Fibroblast of mammary gland (primary cell): Measurements from ENCODE around the gene ATP13A2.
A peak's percentile ranks its signal among the peaks of the same experiment; 100 is the strongest.

Experiments used
- DNase-seq: peaks from one replicate; pipeline ENCODE4 v3.0.0-alpha.2; 2010; ENCODE audit warnings: low read depth
- H3K4me3 ChIP-seq: 2 replicates; pipeline ENCODE4 v1.5.1; 2011; ENCODE audit warnings: low read depth, mild to moderate bottlenecking, low read length, moderate library complexity; ENCODE audit not compliant: control insufficient read depth
- TF ChIP-seq, protein P1 (sequence below): conservative IDR thresholded peaks from 2 replicates; pipeline ENCODE4 v1.5.1; 2011; ENCODE audit warnings: low read depth, low read length, inconsistent platforms; ENCODE audit not compliant: control insufficient read depth, insufficient read depth

Gene ATP13A2, protein sequence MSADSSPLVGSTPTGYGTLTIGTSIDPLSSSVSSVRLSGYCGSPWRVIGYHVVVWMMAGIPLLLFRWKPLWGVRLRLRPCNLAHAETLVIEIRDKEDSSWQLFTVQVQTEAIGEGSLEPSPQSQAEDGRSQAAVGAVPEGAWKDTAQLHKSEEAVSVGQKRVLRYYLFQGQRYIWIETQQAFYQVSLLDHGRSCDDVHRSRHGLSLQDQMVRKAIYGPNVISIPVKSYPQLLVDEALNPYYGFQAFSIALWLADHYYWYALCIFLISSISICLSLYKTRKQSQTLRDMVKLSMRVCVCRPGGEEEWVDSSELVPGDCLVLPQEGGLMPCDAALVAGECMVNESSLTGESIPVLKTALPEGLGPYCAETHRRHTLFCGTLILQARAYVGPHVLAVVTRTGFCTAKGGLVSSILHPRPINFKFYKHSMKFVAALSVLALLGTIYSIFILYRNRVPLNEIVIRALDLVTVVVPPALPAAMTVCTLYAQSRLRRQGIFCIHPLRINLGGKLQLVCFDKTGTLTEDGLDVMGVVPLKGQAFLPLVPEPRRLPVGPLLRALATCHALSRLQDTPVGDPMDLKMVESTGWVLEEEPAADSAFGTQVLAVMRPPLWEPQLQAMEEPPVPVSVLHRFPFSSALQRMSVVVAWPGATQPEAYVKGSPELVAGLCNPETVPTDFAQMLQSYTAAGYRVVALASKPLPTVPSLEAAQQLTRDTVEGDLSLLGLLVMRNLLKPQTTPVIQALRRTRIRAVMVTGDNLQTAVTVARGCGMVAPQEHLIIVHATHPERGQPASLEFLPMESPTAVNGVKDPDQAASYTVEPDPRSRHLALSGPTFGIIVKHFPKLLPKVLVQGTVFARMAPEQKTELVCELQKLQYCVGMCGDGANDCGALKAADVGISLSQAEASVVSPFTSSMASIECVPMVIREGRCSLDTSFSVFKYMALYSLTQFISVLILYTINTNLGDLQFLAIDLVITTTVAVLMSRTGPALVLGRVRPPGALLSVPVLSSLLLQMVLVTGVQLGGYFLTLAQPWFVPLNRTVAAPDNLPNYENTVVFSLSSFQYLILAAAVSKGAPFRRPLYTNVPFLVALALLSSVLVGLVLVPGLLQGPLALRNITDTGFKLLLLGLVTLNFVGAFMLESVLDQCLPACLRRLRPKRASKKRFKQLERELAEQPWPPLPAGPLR

DNA sequence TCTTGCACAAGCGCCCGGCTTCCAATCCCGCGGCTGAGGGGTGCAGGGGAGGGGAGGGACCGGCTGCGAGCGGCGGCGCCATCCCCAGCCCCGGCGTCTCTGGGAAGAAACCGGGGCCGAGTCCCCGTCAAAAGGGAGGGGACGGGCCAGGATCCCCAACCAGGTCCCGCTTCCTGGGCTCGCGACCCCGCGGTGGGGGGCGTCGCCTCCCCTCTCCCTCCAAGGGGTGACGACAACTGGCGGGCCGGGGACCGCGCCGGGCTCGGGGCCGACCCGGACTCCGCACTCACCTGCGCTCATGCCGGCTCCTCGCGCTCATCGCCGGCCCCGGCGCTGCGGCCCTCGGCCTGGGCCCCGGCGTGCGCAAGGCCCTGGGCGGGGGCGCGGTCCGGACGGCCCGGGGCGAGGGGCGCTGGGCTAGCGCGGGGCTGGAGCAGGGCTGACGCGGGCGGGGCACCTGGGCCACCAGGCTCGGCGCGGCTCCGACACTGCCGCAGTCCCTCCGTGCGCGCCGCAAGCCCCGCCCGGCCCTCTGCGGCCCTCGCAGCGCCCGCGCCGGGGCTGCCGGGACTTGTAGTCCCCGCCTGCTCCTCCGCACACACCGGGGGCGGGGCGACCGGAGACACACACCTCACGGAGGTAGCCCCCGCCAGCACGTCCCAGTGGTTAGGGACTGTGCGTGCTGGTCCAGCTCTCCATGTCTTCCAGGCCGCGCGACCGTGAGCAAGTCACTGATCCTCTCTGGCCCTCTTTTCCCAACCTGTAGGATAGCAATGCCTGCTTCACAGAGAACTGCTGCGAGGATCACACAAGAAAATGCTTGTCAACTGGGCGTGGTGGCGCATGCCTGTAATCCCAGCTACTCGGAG lies at the start of gene ATP13A2:
Gene ATP13A2, minus strand, starts transcription at position 490 of the 869 bp plus-strand sequence. Its CDS starts 190 bp downstream, at position 300.
- TF ChIP-seq, protein P1, sequence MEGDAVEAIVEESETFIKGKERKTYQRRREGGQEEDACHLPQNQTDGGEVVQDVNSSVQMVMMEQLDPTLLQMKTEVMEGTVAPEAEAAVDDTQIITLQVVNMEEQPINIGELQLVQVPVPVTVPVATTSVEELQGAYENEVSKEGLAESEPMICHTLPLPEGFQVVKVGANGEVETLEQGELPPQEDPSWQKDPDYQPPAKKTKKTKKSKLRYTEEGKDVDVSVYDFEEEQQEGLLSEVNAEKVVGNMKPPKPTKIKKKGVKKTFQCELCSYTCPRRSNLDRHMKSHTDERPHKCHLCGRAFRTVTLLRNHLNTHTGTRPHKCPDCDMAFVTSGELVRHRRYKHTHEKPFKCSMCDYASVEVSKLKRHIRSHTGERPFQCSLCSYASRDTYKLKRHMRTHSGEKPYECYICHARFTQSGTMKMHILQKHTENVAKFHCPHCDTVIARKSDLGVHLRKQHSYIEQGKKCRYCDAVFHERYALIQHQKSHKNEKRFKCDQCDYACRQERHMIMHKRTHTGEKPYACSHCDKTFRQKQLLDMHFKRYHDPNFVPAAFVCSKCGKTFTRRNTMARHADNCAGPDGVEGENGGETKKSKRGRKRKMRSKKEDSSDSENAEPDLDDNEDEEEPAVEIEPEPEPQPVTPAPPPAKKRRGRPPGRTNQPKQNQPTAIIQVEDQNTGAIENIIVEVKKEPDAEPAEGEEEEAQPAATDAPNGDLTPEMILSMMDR = no peak
- peak; percentile 44 for DNase-seq
- H3K4me3 ChIP-seq = peak within 1 kb of the TSS; percentile 60

DNA sequence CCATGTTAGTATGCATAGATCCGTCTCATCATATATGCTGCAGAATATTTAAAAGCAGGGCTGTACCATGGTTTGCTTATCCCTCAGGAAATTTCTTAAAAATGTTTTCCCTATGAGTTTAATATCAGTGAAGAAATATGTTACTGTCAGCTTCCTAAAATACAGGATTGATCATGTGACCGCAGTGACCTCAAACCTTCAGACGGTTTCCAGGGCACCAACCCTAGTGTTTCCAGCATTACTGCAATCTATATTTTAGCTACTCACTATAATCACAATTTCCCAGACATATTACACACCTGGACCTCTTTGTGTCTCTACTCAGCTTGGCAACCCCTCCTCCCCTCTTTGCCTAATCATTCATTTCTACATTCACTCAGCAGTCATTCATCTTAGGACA lies 49.8 kb upstream of the ATP13A2 start:
- TF ChIP-seq, protein P1 = no peak
- no peak for DNase-seq
- no peak overlapping the region for H3K4me3 ChIP-seq

DNA sequence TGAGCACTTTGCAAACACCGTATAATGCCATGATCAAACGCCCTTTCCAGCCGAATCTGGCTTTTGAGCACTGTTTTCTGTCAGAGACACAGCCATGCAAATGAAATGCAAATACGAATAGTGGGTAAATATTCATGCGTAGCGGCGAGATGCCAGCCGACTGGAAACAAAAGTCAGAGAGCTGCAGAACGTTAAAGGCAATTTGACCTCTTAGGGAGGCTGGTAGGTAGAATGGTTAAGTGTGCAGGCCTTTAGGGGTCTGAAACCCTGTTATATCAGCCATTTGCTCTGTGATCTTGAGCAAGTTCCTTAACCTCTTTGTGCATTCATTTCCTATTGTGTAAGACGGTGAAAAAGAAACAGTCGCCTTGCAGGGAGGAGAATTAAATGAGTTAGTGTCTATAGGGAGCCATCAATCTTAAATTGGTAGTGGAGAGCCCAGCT lies 48.6 kb upstream of the ATP13A2 start:
- peak; percentile 47 for DNase-seq
- TF ChIP-seq, protein P1 = no peak
- H3K4me3 ChIP-seq = no peak overlapping the region

DNA sequence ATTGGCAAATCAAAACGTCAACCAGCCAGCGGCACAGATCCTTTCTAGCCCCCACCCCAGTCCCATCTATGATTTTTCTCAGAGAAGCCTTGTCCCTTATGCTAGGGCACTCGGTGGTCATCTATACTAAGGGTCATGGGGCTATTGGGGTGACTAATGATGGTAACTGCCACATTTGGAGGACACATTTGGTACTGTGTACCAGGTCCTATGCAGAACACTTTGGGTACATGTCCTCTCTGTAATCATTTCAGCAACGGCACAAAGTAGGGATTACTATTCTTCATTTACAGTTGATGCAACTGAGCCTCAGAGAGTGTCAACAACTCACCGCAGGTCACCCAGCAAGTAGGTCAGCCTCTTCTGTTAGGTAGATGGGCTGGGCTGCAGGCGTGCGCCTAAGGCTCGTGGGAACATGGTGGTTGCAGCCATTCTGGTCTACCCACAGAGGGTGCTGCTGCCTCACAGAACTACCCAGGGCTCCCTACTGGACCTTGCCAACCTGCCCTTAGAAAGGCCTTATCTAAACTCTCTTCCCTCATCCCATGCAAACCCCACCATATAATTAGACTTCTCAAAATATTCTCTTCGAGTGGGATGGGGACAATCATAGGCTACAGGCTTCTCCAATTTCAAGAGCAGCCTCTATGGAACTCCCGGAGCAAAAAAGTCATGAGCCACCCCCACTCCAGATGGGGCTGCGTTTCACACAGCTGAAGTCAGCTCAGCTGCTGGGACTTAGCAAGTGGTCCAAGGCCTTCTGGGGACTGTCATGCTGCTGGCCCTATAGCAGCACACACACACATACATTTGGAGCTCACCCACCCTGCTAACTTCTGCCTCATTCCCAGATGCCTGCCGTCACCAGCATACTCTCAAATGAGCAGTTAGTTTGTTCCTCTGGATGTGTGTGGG lies 47.9 kb upstream of the ATP13A2 start:
- no peak overlapping the region for H3K4me3 ChIP-seq
- TF ChIP-seq, protein P1 = peak; percentile 75
- peak; percentile 70 for DNase-seq

DNA sequence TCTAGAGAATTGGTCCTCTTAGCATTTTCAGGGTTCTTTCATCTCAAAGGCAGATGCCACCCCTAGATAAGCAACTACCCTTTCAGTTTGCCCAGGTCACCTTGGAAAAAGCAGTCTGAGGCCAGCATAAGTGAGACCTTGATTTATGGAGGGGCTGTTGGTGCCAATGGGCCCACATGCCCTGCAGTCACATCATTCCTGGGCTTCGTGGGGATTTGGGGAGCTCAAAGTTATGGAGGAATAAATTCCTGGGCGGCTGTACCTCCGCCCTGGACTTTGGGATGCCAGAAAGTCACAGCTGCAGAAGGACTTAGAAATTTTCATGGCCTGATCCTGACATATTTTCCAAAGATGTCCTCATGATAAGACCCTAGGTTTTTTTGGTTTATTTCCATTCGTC lies 44.8 kb upstream of the ATP13A2 start:
- no peak overlapping the region for H3K4me3 ChIP-seq

More for the DNA sequence above, 44.8 kb upstream of the ATP13A2 start:
- TF ChIP-seq, protein P1 = no peak
- DNase-seq = no peak
